COLO668 (cell line): ENCODE measurements around the gene RNF182.
"Not testable (repeated sequence)": the region's sequence is repeated elsewhere in the genome, so short reads cannot be mapped to it uniquely, and the experiment has no call there.

Experiments
- DNase-seq: peaks from one replicate; lab custom pipeline; 2025; ENCODE audit not compliant: unreplicated experiment; lab: John Stamatoyannopoulos, UW

RNF182 gene, protein sequence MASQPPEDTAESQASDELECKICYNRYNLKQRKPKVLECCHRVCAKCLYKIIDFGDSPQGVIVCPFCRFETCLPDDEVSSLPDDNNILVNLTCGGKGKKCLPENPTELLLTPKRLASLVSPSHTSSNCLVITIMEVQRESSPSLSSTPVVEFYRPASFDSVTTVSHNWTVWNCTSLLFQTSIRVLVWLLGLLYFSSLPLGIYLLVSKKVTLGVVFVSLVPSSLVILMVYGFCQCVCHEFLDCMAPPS

GRCh38 chr6:13924949-13925881, at the start of gene RNF182:
TSS of gene RNF182 (plus strand) at chr6:13924952. CDS start at chr6:13977120, 52,168 bp downstream.
- DNase-seq: peak; percentile 78

GRCh38 chr6:13877051-13877450, 47.7 kb upstream of the RNF182 start:
- no peak for DNase-seq

DNA sequence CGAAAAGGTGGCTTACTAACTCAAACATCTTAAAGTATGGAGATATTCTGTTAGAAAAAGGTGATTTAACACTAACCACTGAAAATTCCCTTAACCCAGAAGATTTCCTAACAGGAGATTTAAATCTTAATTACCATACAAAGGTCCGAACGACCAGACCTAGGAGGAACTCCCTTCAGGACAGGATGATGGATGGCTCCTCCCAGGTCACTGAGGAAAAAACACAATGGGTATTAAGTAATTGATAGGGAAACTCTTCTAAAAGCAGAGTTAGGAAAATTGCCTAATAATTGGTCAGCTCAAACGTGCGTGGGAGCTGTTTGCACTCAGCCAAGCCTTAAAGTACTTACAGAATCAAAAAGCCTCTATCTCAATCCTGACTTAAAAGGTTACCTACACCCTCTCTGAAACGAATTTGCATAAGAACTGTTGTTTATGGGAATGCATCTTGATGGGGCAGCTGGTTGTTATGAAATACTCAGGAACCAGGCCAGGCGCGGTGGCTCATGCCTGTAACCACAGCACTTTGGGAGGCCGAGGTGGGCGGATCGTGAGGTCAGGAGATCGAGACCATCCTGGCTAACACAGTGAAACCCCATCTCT, 44.6 kb upstream of the RNF182 start:
- not testable (repeated sequence) for DNase-seq

DNA sequence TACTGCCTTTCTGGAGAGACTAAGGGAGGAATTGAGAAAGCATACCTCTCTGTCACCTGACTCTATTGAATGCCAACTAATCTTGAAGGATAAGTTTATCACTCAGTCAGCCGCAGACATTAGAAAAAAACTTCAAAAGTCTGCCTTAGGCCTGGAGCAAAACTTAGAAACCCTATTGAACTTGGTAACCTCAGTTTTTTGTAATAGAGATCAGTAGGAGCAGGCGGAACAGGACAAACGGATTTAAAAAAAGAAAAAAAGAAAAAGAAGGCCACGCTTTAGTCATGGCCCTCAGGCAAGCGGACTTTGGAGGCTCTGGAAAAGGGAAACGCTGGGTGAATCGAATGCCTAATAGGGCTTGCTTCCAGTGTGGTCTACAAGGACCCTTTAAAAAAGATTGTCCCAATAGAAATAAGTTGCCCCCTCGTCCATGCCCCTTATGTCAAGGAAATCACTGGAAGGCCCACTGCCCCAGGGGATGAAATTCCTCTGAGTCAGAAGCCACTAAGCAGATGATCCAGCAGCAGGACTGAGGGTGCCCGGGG, 43.1 kb upstream of the RNF182 start:
- no peak for DNase-seq

GRCh38 chr6:13883966-13884365, 40.8 kb upstream of the RNF182 start:
- DNase-seq: no peak

DNA sequence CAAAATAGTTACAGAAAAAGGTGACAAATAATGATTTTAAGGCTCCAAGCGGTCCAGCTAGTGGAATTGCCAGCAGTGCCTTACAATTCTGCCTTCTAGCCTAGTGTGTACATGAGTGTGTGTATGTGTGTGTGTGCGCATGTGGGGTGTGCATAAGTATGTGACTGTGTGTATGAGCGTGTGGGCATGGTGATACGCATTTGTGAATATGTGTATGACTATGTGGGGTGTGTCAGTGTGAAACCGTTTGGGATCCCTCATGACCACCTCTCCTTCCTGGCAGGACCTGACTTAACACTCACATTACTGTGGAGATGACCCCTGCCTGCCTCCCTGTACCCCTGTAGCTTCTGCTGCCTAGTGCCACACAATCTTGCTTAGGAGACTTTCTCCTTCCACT, 40.4 kb upstream of the RNF182 start:
- DNase-seq: no peak

DNA sequence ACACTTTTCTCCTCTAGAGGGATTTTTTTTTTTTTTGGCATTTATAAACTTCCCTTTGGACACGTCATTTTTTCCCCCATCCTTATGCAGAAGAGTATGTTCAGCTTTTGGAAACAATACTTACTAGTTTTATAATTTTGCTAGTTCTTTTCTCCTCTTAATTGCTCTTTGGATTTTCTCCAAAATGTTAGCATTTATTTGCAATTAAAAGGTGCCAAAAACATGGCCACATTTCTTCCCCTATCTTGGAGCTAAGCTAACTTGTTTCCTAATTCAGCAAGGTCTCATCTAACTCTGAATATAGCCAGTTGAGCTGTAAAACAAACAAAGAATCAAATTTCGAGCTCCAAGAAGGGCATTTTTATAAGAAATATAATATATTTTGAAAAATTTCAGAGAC, 39.2 kb upstream of the RNF182 start:
- DNase-seq: no peak

GRCh38 chr6:13886949-13887348, 37.8 kb upstream of the RNF182 start:
- DNase-seq: no peak

GRCh38 chr6:13892017-13892645, 32.6 kb upstream of the RNF182 start:
- DNase-seq: no peak

DNA sequence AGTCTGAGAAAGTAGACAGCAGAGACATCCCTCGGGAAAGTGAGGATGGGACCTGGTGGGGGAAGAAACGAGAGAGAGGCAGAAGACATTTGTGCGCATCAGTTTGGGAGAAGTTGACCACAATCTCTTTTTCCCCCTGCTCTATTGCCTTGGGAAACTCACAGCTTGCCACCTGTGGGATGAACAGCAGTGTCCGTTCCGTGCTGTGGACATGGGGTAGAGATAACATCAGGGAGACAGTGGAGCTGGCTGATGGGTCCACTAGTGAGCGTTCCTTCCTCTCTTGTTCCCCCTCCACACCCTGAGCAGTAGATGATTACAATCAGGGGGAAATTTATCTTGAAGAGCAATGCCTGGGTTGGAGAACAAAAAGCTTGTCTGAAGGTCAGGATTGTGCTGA, 21.8 kb upstream of the RNF182 start:
- no peak for DNase-seq

GRCh38 chr6:13903364-13903763, 21.4 kb upstream of the RNF182 start:
- DNase-seq: no peak

GRCh38 chr6:13907001-13907350, 17.8 kb upstream of the RNF182 start:
- DNase-seq: no peak

GRCh38 chr6:13907614-13908215, 17.0 kb upstream of the RNF182 start:
- no peak for DNase-seq

- DNase-seq: peak; percentile 39
Observed at GRCh38 chr6:13908955-13909381, 15.8 kb upstream of the RNF182 start.

- DNase-seq: no peak
Observed at GRCh38 chr6:13910443-13910842, 14.3 kb upstream of the RNF182 start.

GRCh38 chr6:13911337-13911736, 13.4 kb upstream of the RNF182 start:
- no peak for DNase-seq

DNA sequence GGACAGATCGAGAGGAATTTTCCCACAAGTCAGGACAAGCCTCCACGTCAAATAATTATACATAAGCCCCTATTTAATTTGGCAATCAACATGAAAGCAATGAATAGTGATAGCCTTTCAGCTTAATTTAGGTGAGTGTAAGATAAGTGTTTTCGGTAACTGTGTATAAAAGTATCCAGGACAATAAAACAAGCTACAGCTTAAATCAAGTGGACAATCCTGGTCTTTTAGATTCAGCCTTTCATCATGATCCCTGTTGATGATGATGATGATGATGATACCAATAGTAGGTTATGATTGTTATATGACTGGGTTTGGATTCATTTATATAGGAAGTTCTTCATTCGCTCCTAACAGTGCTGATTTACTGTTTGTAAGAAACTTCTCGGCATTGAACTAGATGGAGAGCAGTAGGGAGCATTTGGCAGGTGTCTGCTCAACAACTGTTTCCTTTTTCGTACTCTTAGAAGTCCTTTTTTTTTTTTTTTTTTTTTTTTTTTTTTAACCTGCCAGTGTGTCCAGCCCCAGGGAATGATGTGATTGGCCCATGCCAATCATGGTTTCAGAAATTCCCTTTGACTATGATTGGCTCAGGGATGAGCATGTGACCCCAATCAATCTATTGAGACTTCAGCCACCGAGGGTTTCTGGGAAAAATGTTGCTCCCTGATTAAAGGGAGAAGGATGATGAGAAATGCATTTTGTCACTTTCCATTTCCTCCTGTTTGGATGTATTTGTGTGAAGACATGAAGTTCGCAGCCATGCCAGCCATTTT, 11.3 kb upstream of the RNF182 start:
- DNase-seq: no peak

DNA sequence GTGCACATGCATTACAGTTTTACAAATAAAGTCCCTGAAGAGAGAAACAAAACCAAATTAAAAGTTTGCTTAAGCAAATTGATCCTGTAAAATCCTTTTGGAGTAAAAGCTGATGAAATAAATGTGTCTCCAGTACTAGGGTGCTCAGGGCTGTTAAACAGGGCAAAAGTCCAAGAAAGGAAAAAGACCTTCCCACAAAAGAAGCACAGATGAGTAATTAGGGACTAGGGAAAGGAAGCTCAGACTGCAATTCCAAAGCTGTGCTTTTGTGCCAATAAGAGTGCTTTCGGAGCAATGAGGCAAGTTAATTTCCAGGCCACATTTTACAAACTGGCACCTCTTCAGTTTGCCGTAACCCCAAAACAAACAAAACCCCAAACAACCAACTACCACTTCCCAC, 10.4 kb upstream of the RNF182 start:
- no peak for DNase-seq

- no peak for DNase-seq
Observed at GRCh38 chr6:13915561-13916229, 9.1 kb upstream of the RNF182 start.
